Sigmoid colon (tissue), 7 donors: ENCODE measurements around the gene SRCIN1. TPM values are rescaled to one million over a fixed set of nuclear protein-coding genes. Genes with fewer than 3 reads are reported as not detected.

Source experiments
- DNase-seq: peaks from one replicate; pipeline ENCODE4 v3.0.0-alpha.2; 2019
- H3K27ac ChIP-seq, 4 donors: fragments of 200-600 bp; sonication (generic); one replicate each; pipeline ENCODE4 v1.5.1; 2016 to 2019; ENCODE audit warnings: mild to moderate bottlenecking in 1 of 4
- H3K27me3 ChIP-seq, 3 donors: fragments of 200-600 bp; sonication (generic); one replicate each; pipeline ENCODE4 v1.5.1; 2019; ENCODE audit warnings: mild to moderate bottlenecking in 1 of 3
- H3K36me3 ChIP-seq, 4 donors: fragments of 200-600 bp; sonication (generic); one replicate each; pipeline ENCODE4 v1.5.1; 2016 to 2019
- H3K4me1 ChIP-seq, 4 donors: fragments of 200-600 bp; sonication (generic); one replicate each; pipeline ENCODE4 v1.5.1; 2017 to 2019
- H3K4me3 ChIP-seq, 4 donors: fragments of 200-600 bp; sonication (generic); one replicate each; pipeline ENCODE4 v1.5.1; 2017 to 2019; ENCODE audit warnings: mild to moderate bottlenecking in 2 of 4, moderate library complexity in 1 of 4
- H3K9me3 ChIP-seq, 4 donors: fragments of 200-600 bp in 3 of 4; sonication (generic) in 3 of 4; one replicate each; pipeline versions ENCODE4 v1.5.1 to v1.6.1; 2013 to 2019
- EP300 ChIP-seq, 4 donors: sonication (generic); formaldehyde crosslinking; IDR thresholded peaks; one replicate each; pipeline ENCODE4 v1.6.1; 2017; ENCODE audit warnings: antibody characterized with exemption in 4 of 4
- POLR2A ChIP-seq, 2 donors: fragments of 450-650 bp; IDR thresholded peaks; one replicate each; pipeline ENCODE4 v1.6.1; 2016; ENCODE audit warnings: antibody characterized with exemption in 2 of 2, mild to moderate bottlenecking in 2 of 2, moderate library complexity in 2 of 2
- POLR2AphosphoS5 ChIP-seq, 4 donors: sonication (generic); formaldehyde crosslinking; IDR thresholded peaks; one replicate each; pipeline ENCODE4 v1.6.1; 2017; ENCODE audit warnings: antibody characterized with exemption in 4 of 4
- WGBS, 2 donors: extraction: QIAGEN DNeasy Blood & Tissue Kit; methylation state at CpG; one replicate each; pipeline ENCODE4 v1.1.7; 2013; 5-methylcytosine and 5-hydroxymethylcytosine counted together
- intact Hi-C: fragments of 100-400 bp; cut with DNase I; formaldehyde crosslinking; loops from one replicate; pipeline ENCODE4 v1.15.1; 2023
- polyA plus RNA-seq, 3 donors: library from polyadenylated mRNA; stranded (reverse); fragments of 200-250 nt; gene quantifications; one replicate each; pipeline ENCODE4 v1.2.3, GENCODE V29; 2013
- total RNA-seq, 4 donors: library from RNA; depleted of rRNA; stranded (reverse); fragments of >200 nt; gene quantifications; one replicate each; pipeline ENCODE4 v1.1.0, GENCODE V29; 2016
- TF ChIP-seq, protein P1 (sequence below), 4 experiments: fragments of 450-650 bp in 3 of 4; fragments of 200-600 bp in 1 of 4; IDR thresholded peaks; one replicate each; pipeline ENCODE4 v1.5.1; 2016 to 2019; ENCODE audit warnings: antibody characterized with exemption in 4 of 4, mild to moderate bottlenecking in 3 of 4, moderate library complexity in 2 of 4
- donor health status: healthy with polysubstance abuse.
- donor health status: Bipolar disorder and iron deficiency.
- donor health status: healthy.

SRCIN1 gene
- total and polyA plus RNA-seq, 7 donors, result 0.81 to 9.4 (median 1.3) TPM; not detected in 1

GRCh38 chr17:38564254-38564837, 41.4 kb downstream of the SRCIN1 start:
- DNase-seq, result no peak
- WGBS, 2 donors, result 32 to 71% methylated on average over 14 of the region's 14 CpGs
- Histone ChIP-seq H3K4me3 (no peak overlapping the region), H3K9me3 (no peaks in the 10 kb centered on the region), H3K36me3 (no peaks in the 10 kb centered on the region), H3K27me3 (peaks cover 23 to 72% (median 41%) of the 10 kb centered on the region in 3 donors), H3K27ac (no peak overlapping the region), H3K4me1 (peaks cover 0 to 8% (median 3%) of the 10 kb centered on the region in 4 donors)
- TF ChIP-seq POLR2A (IDR thresholded peaks at IDR 0.05) (no peak), POLR2AphosphoS5 (IDR thresholded peaks at IDR 0.05) (no peak), EP300 (IDR thresholded peaks at IDR 0.05) (no peak)
- TF ChIP-seq, protein P1, sequence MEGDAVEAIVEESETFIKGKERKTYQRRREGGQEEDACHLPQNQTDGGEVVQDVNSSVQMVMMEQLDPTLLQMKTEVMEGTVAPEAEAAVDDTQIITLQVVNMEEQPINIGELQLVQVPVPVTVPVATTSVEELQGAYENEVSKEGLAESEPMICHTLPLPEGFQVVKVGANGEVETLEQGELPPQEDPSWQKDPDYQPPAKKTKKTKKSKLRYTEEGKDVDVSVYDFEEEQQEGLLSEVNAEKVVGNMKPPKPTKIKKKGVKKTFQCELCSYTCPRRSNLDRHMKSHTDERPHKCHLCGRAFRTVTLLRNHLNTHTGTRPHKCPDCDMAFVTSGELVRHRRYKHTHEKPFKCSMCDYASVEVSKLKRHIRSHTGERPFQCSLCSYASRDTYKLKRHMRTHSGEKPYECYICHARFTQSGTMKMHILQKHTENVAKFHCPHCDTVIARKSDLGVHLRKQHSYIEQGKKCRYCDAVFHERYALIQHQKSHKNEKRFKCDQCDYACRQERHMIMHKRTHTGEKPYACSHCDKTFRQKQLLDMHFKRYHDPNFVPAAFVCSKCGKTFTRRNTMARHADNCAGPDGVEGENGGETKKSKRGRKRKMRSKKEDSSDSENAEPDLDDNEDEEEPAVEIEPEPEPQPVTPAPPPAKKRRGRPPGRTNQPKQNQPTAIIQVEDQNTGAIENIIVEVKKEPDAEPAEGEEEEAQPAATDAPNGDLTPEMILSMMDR (IDR thresholded peaks at IDR 0.05), result no peak
- intact Hi-C loops, result no loop called here

DNA sequence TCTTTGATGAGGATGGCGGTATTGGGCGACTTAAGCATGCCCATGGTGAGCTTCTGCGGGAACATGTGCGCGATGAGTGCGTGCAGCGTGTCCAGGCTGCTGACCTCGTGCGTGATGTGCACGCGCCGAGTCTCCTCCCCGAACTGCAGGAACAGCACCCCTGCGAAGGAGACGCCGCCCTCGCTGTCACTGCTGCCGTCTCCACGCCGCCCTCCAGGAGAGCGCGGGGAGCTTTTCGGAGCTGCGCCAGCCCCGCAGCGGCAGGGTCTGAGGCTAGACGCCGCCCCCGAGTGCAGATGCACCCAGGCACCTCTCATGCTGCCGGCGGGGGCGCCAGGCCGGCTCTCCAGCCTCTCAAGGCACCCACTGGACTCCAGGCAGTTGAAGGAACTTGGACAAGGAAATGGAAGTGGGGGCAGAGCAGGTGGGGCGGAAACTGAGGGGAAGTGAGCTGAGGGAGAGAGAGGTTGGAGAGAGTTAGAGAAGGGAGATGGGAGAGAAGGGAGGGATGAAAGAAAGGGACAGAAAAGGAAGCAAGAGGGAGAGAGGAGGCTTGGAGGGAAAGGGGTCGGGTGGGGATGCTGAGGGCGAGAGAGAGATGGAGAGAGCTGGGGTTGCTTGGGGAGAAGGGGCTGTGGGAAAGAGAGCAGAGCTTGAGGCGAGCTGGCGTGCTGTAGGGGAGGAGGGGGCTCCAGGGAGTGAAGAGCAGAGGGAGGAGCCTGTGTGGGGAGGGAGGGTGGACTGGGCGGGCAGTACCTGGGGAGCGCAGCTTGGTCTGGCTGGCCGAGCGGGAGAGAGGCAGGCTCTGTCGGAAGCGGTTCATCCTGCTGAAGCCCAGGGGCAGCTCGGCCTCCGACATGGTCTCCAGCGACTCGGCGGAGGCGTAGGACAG, 42.1 kb downstream of the SRCIN1 start:
- Histone ChIP-seq H3K36me3 (no peaks in the 10 kb centered on the region), H3K9me3 (no peaks in the 10 kb centered on the region), H3K27ac (no peak overlapping the region), H3K4me3 (no peak overlapping the region), H3K4me1 (peaks cover 0 to 16% (median 8%) of the 10 kb centered on the region in 4 donors), H3K27me3 (peaks cover 23 to 72% (median 41%) of the 10 kb centered on the region in 3 donors)
- intact Hi-C loops, result no loop called here
- no peak for DNase-seq
- 28 to 75% methylated on average over 50 of the region's 50 CpGs for WGBS, 2 donors
- TF ChIP-seq, protein P1 (IDR thresholded peaks at IDR 0.05), result no peak
- TF ChIP-seq EP300 (IDR thresholded peaks at IDR 0.05), result no peak
- TF ChIP-seq POLR2A (IDR thresholded peaks at IDR 0.05), result no peak
- no peak for TF ChIP-seq POLR2AphosphoS5 (IDR thresholded peaks at IDR 0.05)

DNA sequence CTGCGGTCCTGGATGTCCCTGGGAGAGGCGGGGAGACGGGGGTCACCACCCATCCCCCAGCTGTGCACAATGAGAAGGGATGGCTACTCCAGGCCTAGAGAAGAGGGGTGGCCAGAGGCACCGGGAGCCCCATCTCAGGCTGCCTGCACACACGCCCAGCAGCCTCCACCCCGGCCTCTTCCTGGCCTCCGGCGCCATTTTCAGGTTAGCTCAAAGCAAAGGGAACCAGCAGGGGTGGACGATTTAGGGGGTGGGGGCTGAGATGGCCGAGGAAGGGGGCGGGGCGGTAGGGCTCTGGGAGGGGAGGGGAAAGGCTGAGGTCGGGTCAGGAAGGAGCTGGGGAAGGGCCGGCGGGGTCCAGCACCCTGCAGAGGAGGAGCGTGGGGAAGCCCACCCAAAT, 42.8 kb downstream of the SRCIN1 start:
- no peak for DNase-seq
- Histone ChIP-seq H3K4me1 (peaks cover 0 to 22% (median 15%) of the 10 kb centered on the region in 4 donors), H3K9me3 (no peaks in the 10 kb centered on the region), H3K27me3 (peaks cover 23 to 66% (median 41%) of the 10 kb centered on the region in 3 donors), H3K27ac (no peak overlapping the region), H3K36me3 (no peaks in the 10 kb centered on the region), H3K4me3 (no peak overlapping the region)
- intact Hi-C loops, result no loop called here
- TF ChIP-seq EP300 (IDR thresholded peaks at IDR 0.05) (no peak), POLR2A (IDR thresholded peaks at IDR 0.05) (no peak), POLR2AphosphoS5 (IDR thresholded peaks at IDR 0.05) (no peak)
- TF ChIP-seq, protein P1 (IDR thresholded peaks at IDR 0.05), result no peak
- 27 to 71% methylated on average over 16 of the region's 16 CpGs for WGBS, 2 donors

DNA sequence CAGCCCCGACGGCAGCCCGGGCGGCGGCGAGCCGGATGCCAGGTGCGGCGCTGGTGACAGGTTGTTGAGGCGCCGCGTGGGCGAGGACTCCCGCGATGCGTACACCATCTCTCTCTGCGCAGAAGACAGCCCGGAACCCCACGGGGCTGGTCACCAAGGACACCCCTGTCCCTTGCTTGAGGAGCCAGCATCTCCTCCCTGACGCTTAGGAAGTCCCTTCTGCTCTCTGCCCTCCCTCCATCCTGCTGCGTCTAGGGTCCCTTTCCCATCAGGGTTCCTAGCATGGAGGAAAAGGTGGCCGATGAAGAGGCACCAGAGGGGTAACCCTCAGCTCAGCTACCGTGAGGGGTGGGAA, 43.6 kb downstream of the SRCIN1 start:
- peaks cover 23 to 65% (median 41%) of the 10 kb centered on the region in 3 donors for H3K27me3 ChIP-seq
- H3K4me1 ChIP-seq, result peaks cover 0 to 29% (median 22%) of the 10 kb centered on the region in 4 donors
- 16 to 54% methylated on average over 23 of the region's 23 CpGs for WGBS, 2 donors
- no peaks in the 10 kb centered on the region for H3K36me3 ChIP-seq
- H3K9me3 ChIP-seq, result no peaks in the 10 kb centered on the region
- intact Hi-C loops, result no loop called here
- no peak overlapping the region for H3K4me3 ChIP-seq
- TF ChIP-seq, protein P1 (IDR thresholded peaks at IDR 0.05), result no peak
- no peak for TF ChIP-seq POLR2A (IDR thresholded peaks at IDR 0.05)
- TF ChIP-seq POLR2AphosphoS5 (IDR thresholded peaks at IDR 0.05), result no peak
- no peak for TF ChIP-seq EP300 (IDR thresholded peaks at IDR 0.05)
- DNase-seq, result no peak
- no peak overlapping the region for H3K27ac ChIP-seq
